OCI-M2 (cell line): ENCODE results near the gene BGLAP.
A peak's percentile ranks its signal among the peaks of the same experiment; 100 is the strongest.

ENCODE experiments used
- DNase-seq: peaks from one replicate; lab custom pipeline; 2025; ENCODE audit not compliant: unreplicated experiment; lab: John Stamatoyannopoulos, UW

BGLAP gene

DNA sequence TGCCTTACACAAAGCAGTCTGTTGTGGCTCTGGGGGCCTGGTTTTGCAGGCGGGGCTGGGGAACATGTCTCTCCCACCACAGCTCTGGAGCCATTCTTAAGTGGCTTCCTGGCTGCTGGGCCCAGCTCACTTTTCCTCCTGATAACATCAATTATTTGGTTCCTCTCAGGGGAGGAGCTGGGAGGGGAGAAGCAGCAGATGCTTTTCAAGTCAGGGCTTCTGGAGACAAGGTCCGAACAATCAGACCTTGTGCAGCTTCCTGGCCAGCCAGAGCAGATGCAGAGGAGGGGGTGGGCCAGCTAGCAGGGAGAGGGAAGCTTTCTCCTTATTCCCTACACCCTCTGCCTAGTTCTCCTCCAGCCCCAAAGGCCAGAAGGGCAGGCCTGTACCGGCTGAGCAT, 9.5 kb downstream of the BGLAP start:
- no peak for DNase-seq

- no peak for DNase-seq
Measured at GRCh38 chr1:156253634-156254033, 11.7 kb downstream of the BGLAP start.

DNA sequence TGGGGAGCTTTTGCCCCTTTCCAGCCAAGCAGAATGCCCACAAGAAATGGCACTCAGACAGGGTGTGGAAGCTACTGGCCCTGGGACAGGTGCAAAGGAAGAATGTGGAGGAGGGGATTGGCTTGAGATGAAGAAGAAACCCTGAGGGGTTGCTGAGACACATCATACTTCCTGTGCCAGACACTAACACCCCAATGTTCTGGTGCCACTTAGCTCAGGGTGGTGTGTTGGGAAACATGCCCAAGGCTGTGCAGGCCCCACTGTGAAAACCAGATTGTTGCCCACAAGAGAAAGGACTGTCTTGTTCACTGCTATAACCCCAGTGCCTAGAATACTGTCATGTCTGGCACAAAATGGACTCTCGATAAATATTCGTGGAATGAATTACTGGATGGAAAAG, 15.7 kb downstream of the BGLAP start:
- no peak for DNase-seq

DNA sequence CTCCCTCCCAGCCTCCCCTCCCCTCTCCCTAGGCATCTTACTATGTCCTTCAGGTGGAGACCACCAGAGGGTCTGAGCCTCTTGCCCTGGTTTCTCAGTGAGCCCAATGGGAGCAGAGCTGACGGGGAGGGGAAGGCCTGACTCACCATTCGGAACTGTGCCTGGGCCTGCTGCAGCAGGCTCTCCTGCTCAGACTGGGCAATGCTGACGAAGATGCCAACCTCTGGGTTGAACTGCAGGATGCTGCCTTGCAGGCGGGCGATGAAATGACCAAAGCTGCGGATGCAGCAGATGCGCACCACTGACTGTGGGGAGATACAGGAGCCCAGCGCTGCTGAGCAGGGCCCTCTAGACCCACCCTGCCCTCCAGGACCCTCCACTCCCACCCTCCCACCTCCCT, 16.9 kb downstream of the BGLAP start:
- DNase-seq, result no peak

DNA sequence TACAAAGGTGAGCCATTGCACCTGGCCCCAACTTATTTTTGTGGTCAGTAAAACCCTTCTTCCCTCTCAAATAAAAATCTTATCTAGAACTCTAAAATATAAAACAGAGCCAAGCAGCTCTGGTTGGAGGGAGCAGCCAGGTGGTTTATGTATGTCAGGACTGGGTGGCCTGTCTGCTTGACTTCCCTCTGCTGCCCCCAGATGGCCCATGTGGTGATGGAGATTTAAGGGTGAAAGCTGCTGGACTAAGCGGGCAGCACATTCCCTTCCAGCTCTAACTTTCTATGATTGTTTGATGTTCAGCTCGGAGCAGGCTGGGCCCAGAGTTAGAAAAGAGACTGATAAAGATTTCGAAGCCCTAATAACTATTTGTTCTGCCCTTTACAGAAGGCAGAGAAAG, 17.8 kb downstream of the BGLAP start:
- DNase-seq, result no peak

- DNase-seq, result no peak
Measured at GRCh38 chr1:156260896-156261295, 18.9 kb downstream of the BGLAP start.

- no peak for DNase-seq
Measured at GRCh38 chr1:156262461-156263287, 20.7 kb downstream of the BGLAP start.

DNA sequence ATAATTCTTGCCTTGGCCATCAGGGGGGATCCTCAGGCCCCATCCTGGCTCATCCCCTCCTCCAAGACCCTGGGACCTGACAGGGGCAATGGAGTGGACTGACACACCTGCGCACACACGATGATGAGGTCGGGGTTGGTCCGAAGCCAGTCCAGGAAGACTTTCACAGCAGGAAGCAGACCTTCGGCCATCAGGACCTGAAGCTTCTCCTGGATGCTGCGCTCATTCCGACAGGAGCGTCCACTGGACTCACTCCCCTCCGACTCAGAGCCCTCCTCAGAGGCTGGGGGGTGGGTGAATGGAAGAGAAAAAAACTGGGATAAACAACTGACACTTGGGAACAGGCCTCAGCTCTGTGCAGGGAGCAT, 21.3 kb downstream of the BGLAP start:
- no peak for DNase-seq

DNA sequence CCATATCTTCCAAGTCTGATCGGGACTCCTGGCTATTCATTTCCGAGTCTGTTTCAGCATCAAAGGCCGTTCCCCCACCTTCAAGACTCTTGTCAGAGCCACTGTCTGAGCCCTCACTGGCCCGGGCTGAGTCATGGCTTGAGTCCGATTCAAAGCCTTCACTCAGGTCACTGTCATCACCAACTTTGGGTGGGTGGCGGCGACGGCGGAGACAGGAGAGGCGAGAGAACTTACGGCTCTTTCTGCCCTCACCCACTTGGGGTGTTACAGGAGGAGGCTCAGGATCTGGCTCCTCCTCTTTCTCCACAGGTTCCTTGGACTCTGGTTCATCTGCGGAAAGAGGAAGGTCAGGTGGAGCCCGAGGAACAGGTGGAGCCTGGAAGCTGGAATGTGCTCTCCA, 24.1 kb downstream of the BGLAP start:
- DNase-seq, result no peak

DNA sequence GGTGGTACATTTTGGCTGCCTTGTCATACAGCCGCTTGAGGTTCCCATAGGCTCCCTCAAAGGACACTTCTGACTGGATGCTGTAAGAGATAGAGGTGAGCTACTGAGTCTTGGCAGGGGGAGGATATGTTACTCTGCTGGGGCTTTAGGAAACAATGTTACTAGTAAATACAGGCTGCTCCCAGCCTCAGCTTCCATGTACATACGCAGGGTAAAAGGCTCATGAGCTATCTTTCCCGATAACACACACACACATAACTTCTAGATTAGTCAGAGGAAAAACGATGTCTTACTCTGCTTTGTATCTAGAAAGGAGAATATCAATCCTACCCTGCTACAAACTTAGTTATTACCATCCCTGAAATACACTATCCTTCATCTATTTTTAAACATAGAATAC, 26.4 kb downstream of the BGLAP start:
- no peak for DNase-seq

DNA sequence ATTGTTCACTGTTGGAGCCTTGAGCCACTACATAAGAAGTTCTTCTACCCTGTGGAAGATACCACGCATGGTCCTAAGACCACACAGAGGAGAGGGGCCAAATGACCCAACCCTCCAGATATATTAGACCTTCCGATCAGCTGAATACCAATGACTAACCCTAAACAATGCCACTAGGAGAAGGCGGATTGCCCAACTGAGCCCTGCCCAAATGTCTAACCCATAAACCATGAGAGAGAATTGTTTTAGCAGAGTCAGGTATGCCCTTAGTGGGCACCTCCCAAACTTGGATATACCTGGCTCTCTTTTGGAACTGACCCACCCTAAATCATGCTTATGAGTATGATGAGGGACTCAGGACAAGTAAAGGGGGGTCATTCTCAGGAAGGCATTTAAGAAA, 28.3 kb downstream of the BGLAP start:
- no peak for DNase-seq

GRCh38 chr1:156276532-156276931, 34.5 kb downstream of the BGLAP start:
- no peak for DNase-seq

GRCh38 chr1:156276966-156277381, 35.0 kb downstream of the BGLAP start:
- no peak for DNase-seq

DNA sequence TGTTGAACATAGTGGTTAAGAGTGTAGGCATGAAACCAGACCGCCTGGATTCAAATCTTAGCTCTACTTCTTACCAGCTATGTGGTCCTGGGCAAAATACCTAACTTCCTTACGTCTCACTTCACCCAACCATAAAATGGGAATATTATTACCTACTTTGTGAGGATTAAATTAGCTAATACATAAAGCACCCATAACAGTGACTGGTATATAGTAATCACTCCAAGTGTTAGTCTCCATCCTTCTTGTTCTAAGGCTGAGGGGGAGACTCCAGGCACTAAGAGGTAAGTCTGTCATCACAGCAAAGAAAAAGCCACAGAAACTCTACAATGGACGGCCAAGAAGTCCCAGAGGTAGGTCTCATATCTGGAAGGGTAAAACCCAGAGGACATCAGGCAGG, 37.9 kb downstream of the BGLAP start:
- DNase-seq, result no peak

- peak; percentile 11 for DNase-seq
Measured at GRCh38 chr1:156281281-156281680, 39.3 kb downstream of the BGLAP start.

DNA sequence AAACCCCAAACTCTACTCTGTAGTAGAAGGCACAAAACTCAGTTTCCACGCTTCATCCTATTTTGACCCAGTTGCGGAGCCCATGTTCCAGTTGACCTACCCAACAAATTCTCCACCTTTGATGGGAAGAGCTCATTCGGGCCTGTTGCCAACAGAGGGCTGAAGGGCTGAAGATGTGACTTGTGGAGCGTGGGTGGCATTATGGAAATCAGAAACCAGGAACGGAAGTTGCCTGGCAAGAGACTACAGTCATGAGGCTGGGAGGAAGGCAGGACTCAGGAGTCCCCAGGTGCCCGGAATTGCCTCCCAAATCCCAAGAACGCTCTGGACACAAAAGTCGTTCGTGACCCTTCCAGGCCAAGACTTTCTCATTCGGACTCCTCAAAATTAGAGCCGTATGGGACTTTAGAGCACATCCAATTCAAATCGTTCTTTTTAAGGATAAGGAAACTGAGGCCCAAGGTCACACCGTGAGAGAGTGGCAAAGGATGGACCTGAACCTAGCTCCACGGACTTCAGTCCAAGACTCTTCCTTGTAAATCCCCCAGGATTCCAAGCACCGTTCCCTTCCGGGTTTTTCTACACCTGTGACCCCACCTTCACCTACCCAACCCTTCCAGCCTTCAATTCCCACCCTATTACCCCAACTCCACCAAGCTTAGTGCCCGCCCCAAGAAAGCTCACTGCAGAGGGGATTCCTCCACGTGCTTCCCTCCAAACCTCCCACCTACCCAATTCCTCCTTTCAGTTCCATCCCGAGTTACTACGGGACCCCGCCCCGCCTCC, 39.9 kb downstream of the BGLAP start:
- no peak for DNase-seq

GRCh38 chr1:156282479-156283222, 40.7 kb downstream of the BGLAP start, which contains the start of gene SMG5:
Gene SMG5, minus strand, starts transcription at chr1:156282825. Its CDS starts 145 bp downstream, at chr1:156282680.
- peak; percentile 76 for DNase-seq

- no peak for DNase-seq
Measured at GRCh38 chr1:156283521-156283920, 41.5 kb downstream of the BGLAP start.

DNA sequence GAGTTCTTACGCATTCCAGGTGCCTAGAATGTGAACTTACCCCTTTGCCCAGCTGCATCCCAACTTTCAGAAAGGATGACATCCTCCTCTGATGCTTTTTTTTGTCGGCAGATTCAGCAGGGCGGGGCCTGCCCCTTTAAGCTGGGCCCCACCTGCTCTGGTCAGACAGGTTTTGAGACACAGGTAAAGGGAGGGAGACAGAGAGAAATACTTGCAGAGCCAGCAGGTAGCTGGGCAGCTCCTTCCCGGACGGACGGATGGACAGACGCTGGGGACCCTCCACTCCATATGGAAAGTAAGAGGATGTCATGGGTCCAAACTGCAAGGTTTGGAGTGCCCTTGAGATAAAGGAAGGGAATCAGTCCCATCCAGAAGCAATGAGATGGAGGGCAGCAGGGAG, 42.1 kb downstream of the BGLAP start, which contains the start of gene TMEM79:
Gene TMEM79, plus strand, starts transcription at position 214 of the 400 bp plus-strand sequence. CDS start 902 bp downstream, outside the sequence.
- no peak for DNase-seq

DNA sequence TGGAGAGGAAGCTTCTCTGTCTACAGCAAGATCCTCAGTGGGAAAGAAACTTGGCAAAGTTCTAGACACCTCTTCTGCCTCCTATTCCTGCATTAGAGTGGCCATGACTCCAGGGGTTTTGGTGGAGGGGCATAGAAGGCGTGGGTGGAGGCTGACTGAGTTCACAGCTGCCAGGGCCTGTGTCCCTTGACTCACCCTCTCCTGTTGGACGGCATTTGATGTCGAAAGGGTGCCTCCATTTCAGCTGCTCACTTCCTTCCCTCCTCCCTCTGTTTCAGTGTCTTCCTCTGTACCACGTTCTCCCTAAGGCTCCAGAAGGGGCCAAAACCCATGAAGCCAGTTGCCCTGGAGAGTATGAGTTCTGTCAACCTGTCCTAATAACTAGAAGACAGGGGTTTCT, 42.8 kb downstream of the BGLAP start:
- DNase-seq, result no peak

DNA sequence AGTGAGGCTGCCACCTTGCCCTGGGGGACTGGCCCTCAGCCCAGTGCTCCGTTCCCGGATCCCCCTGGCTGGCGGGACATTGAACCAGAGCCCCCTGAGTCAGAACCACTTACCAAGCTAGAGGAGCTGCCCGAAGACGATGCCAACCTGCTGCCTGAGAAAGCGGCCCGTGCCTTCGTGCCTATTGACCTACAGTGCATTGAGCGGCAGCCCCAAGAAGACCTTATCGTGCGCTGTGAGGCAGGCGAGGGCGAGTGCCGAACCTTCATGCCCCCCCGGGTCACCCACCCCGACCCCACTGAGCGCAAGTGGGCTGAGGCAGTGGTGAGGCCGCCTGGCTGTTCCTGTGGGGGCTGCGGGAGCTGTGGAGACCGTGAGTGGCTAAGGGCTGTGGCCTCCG, 43.5 kb downstream of the BGLAP start:
- no peak for DNase-seq
